Right lobe of liver (tissue), 4 donors: ENCODE results near the gene POLR1B.

Experiments
- POLR2A ChIP-seq: fragments of 450-650 bp; IDR thresholded peaks from one replicate; pipeline ENCODE4 v1.6.1; 2017; ENCODE audit warnings: antibody characterized with exemption, mild to moderate bottlenecking
- TF ChIP-seq, protein P1 (sequence below), 4 donors: fragments of 200-600 bp in 3 of 4; fragments of 450-650 bp in 1 of 4; IDR thresholded peaks; one replicate each; pipeline versions ENCODE4 v1.5.1 to v1.8.0; 2016 to 2022; ENCODE audit warnings: antibody characterized with exemption in 4 of 4, mild to moderate bottlenecking in 2 of 4
- donor health status: DM: no; HTN: no; CAD: no.
- donor health status: DM: no; HTN: no; CAD: no.
- donor health status: DM: no; HTN: yes; CAD: no.

DNA sequence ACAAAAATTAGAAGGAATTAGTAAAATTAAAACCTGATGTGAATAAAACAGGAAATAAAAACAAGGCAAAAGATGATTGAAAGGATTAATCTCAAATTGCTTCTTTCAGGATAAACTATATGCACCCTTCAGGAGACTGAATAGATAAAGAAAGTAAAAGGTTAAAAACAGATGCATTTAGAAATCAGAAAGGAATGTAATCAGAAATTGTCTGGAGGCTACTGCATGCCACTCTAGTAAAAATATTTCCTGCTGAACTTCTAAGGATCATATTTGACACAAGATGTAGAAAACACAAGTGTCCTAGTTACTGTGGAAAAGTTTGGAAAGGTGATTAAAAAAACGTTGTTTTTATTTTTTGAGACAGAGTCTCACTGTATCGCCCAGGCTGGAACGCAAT is 58.4 kb downstream of the POLR1B start:
- TF ChIP-seq, protein P1, sequence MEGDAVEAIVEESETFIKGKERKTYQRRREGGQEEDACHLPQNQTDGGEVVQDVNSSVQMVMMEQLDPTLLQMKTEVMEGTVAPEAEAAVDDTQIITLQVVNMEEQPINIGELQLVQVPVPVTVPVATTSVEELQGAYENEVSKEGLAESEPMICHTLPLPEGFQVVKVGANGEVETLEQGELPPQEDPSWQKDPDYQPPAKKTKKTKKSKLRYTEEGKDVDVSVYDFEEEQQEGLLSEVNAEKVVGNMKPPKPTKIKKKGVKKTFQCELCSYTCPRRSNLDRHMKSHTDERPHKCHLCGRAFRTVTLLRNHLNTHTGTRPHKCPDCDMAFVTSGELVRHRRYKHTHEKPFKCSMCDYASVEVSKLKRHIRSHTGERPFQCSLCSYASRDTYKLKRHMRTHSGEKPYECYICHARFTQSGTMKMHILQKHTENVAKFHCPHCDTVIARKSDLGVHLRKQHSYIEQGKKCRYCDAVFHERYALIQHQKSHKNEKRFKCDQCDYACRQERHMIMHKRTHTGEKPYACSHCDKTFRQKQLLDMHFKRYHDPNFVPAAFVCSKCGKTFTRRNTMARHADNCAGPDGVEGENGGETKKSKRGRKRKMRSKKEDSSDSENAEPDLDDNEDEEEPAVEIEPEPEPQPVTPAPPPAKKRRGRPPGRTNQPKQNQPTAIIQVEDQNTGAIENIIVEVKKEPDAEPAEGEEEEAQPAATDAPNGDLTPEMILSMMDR (IDR thresholded peaks at IDR 0.05), result no peak
- no peak for TF ChIP-seq POLR2A
